Upper lobe of left lung (tissue), 6 donors: Measurements from ENCODE around the gene LRP6. TPM values are rescaled to one million over a fixed set of nuclear protein-coding genes. Genes with fewer than 3 reads are reported as not detected.

ENCODE experiments used
- ATAC-seq, 2 donors: fragments of 200-7000 bp; cut with Tn5 transposase; one replicate each; pipeline ENCODE4 v1.9.1; 2022; ENCODE audit warnings: mild to moderate bottlenecking in 2 of 2, moderate library complexity in 2 of 2; ENCODE audit not compliant: low FRiP score in 2 of 2
- DNase-seq, 2 donors: peaks; one replicate each; pipeline ENCODE4 v3.0.0-alpha.2; 2019 to 2020
- H3K27ac ChIP-seq, 4 donors: fragments of 200-600 bp; sonication (generic); one replicate each; pipeline ENCODE4 v1.5.1; 2016 to 2019
- H3K27me3 ChIP-seq, 4 donors: fragments of 200-600 bp; sonication (generic); one replicate each; pipeline ENCODE4 v1.5.1; 2017 to 2019
- H3K36me3 ChIP-seq, 4 donors: fragments of 200-600 bp; sonication (generic); one replicate each; pipeline ENCODE4 v1.5.1; 2016 to 2019
- H3K4me1 ChIP-seq, 4 donors: fragments of 200-600 bp; sonication (generic); one replicate each; pipeline ENCODE4 v1.5.1; 2018 to 2019
- H3K4me3 ChIP-seq, 4 donors: fragments of 200-600 bp; sonication (generic); one replicate each; pipeline ENCODE4 v1.5.1; 2017 to 2019; ENCODE audit warnings: mild to moderate bottlenecking in 2 of 4, moderate library complexity in 1 of 4
- H3K9me3 ChIP-seq, 4 donors: fragments of 200-600 bp; sonication (generic); one replicate each; pipeline ENCODE4 v1.5.1; 2018 to 2019
- CTCF ChIP-seq, 6 experiments: fragments of 450-650 bp in 4 of 6; fragments of 200-600 bp in 2 of 6; sonication (generic) in 2 of 6; IDR thresholded peaks; one replicate each; pipeline ENCODE4 v1.5.1; 2016 to 2019; ENCODE audit warnings: antibody characterized with exemption in 6 of 6
- EP300 ChIP-seq, 4 donors: sonication (generic); formaldehyde crosslinking; IDR thresholded peaks; one replicate each; pipeline ENCODE4 v1.5.1; 2017; ENCODE audit warnings: antibody characterized with exemption in 4 of 4, control low read depth in 2 of 4
- POLR2A ChIP-seq, 4 donors: fragments of 450-650 bp; IDR thresholded peaks; one replicate each; pipeline ENCODE4 v1.5.1; 2016 to 2017; ENCODE audit warnings: antibody characterized with exemption in 4 of 4, mild to moderate bottlenecking in 2 of 4
- POLR2AphosphoS5 ChIP-seq, 2 donors: sonication (generic); formaldehyde crosslinking; IDR thresholded peaks; one replicate each; pipeline ENCODE4 v1.5.1; 2017; ENCODE audit warnings: antibody characterized with exemption in 2 of 2
- WGBS, 2 donors: methylation state at CpG; one replicate each; pipeline ENCODE4 v1.1.5; 2017 to 2018; 5-methylcytosine and 5-hydroxymethylcytosine counted together
- total RNA-seq, 6 donors: library from RNA; depleted of rRNA in 4 of 6; stranded (reverse); fragments of >200 nt in 4 of 6; gene quantifications; one replicate each; pipeline versions ENCODE4 v1.1.0 to v1.2.1, GENCODE V29; 2016 to 2021
- donor health status: DM: no; HTN: no; CAD: no; lungs with moderate emphysema.
- donor health status: DM: no; HTN: yes; CAD: no; lungs with severe emphysema.

LRP6 gene
- total RNA-seq, 6 donors from 2014 or later = 43.3 to 136 (median 66.4) TPM

- Histone ChIP-seq H3K27me3 (no peaks in the 10 kb centered on the region), H3K36me3 (peaks cover 0 to 39% (median 1%) of the 10 kb centered on the region in 4 donors)
- 70% methylated on average over 3 of the region's 3 CpGs for WGBS, 2 donors
These were observed 133.6 kb downstream of the LRP6 start for GRCh38 chr12:12133259-12133658.

GRCh38 chr12:12128670-12129069, 138.2 kb downstream of the LRP6 start:
- H3K9me3 ChIP-seq = no peaks in the 10 kb centered on the region
- WGBS, 2 donors = 60 to 62% methylated on average over 4 of the region's 4 CpGs
- no peak for DNase-seq
- H3K4me1 ChIP-seq = peaks cover 0 to 3% (median 0%) of the 10 kb centered on the region in 4 donors
- TF ChIP-seq POLR2A (IDR thresholded peaks at IDR 0.05) = no peak
- TF ChIP-seq POLR2AphosphoS5 (IDR thresholded peaks at IDR 0.05) = no peak
- TF ChIP-seq EP300 (IDR thresholded peaks at IDR 0.05) = no peak
- no peak for TF ChIP-seq CTCF (IDR thresholded peaks at IDR 0.05)
- H3K36me3 ChIP-seq = peaks cover 0 to 57% (median 16%) of the 10 kb centered on the region in 4 donors
- no peak overlapping the region for H3K27ac ChIP-seq
- ATAC-seq = no peak
- no peaks in the 10 kb centered on the region for H3K27me3 ChIP-seq
- H3K4me3 ChIP-seq = no peak overlapping the region

More at GRCh38 chr12:12133259-12133658, 133.6 kb downstream of the LRP6 start:
- no peak overlapping the region for H3K27ac ChIP-seq
- no peak overlapping the region for H3K4me3 ChIP-seq
- TF ChIP-seq EP300 (IDR thresholded peaks at IDR 0.05) (no peak), CTCF (IDR thresholded peaks at IDR 0.05) (no peak), POLR2A (IDR thresholded peaks at IDR 0.05) (no peak)
- peaks cover 0 to 7% (median 0%) of the 10 kb centered on the region in 4 donors for H3K4me1 ChIP-seq
- DNase-seq (no peak), ATAC-seq (no peak)
- no peaks in the 10 kb centered on the region for H3K9me3 ChIP-seq

- Histone ChIP-seq H3K36me3 (peaks cover 0 to 63% (median 16%) of the 10 kb centered on the region in 4 donors), H3K27ac (no peak overlapping the region), H3K9me3 (no peaks in the 10 kb centered on the region), H3K4me1 (peaks cover 0 to 3% (median 0%) of the 10 kb centered on the region in 4 donors), H3K27me3 (no peaks in the 10 kb centered on the region), H3K4me3 (no peak overlapping the region)
- 87 to 98% methylated on average over 2 of the region's 2 CpGs for WGBS, 2 donors
- DNase-seq (no peak), ATAC-seq (no peak)
- TF ChIP-seq CTCF (IDR thresholded peaks at IDR 0.05) (no peak), POLR2AphosphoS5 (IDR thresholded peaks at IDR 0.05) (no peak), POLR2A (IDR thresholded peaks at IDR 0.05) (no peak), EP300 (IDR thresholded peaks at IDR 0.05) (no peak)
These were observed 139.5 kb downstream of the LRP6 start for GRCh38 chr12:12127304-12127703.

GRCh38 chr12:12126551-12126950, 140.3 kb downstream of the LRP6 start:
- TF ChIP-seq POLR2AphosphoS5 (IDR thresholded peaks at IDR 0.05) (no peak), POLR2A (IDR thresholded peaks at IDR 0.05) (no peak), CTCF (IDR thresholded peaks at IDR 0.05) (no peak), EP300 (IDR thresholded peaks at IDR 0.05) (no peak)
- WGBS, 2 donors = 85 to 92% methylated on average over 4 of the region's 4 CpGs
- no peak for DNase-seq
- H3K9me3 ChIP-seq = no peaks in the 10 kb centered on the region
- no peak for ATAC-seq
- H3K36me3 ChIP-seq = peaks cover 0 to 66% (median 15%) of the 10 kb centered on the region in 4 donors
- H3K4me3 ChIP-seq = no peak overlapping the region
- no peak overlapping the region for H3K27ac ChIP-seq
- H3K4me1 ChIP-seq = peaks cover 0 to 3% (median 0%) of the 10 kb centered on the region in 4 donors
- no peaks in the 10 kb centered on the region for H3K27me3 ChIP-seq

GRCh38 chr12:12123036-12123604, 143.7 kb downstream of the LRP6 start:
- WGBS, 2 donors = 66 to 71% methylated on average over 3 of the region's 3 CpGs
- no peaks in the 10 kb centered on the region for H3K9me3 ChIP-seq
- DNase-seq (no peak), ATAC-seq (no peak)
- H3K36me3 ChIP-seq = peaks cover 3 to 59% (median 15%) of the 10 kb centered on the region in 4 donors
- no peak overlapping the region for H3K27ac ChIP-seq
- peaks cover 0 to 2% (median 0%) of the 10 kb centered on the region in 4 donors for H3K4me1 ChIP-seq
- no peaks in the 10 kb centered on the region for H3K27me3 ChIP-seq
- TF ChIP-seq CTCF (IDR thresholded peaks at IDR 0.05) = no peak
- TF ChIP-seq POLR2AphosphoS5 (IDR thresholded peaks at IDR 0.05) = no peak
- TF ChIP-seq EP300 (IDR thresholded peaks at IDR 0.05) = no peak
- TF ChIP-seq POLR2A (IDR thresholded peaks at IDR 0.05) = no peak
- H3K4me3 ChIP-seq = no peak overlapping the region
